ENCODE measurements around the gene TUSC2. TPM values are rescaled to one million over a fixed set of nuclear protein-coding genes. Genes with fewer than 3 reads are reported as not detected.
A peak's percentile ranks its signal among the peaks of the same experiment; 100 is the strongest.

Gene TUSC2
- total and polyA plus RNA-seq, 2 of the 13 experiments (the other 11 are each of a cell fraction or from before 2014, with no cell fraction given), result 36.7 to 39.1 TPM

DNA sequence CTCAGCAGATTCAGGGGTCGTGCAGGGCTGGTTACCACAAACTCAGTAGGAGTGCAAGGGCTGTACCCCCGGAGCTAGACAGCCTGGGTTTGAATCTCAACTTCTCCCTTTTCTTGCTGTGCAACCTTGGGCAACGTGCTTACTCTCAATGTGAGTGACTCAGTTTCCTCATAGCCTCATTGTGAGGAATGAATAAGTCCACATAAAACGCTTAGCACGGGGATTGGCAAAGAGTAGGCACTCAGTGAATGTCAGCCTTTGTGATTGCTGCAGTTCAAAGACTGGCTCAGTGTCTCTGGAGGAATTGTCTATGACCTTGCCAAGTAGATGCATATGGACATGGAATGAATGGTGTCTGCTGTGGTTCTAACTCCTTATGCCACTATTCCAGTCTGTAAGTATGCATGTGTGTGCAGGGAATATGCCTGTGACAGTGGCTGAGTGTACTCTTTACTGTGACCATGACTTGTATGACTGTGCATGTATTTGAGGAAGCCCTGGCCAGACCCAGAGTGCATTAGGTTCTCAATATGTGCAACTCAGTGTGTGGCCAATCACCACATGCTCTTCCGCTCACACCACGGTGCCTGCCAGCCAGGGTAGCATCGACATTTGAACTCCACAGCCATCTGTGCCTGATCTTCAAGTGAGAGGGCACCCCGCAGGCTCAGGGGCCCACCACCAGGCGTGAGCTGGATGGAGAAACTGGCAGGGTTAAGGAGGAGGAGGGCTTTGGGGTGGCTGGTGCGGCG, 27.9 kb downstream of the TUSC2 start (continued):
- TF ChIP-seq SETDB1 (CRISPR knock-in tag; IDR thresholded peaks at IDR 0.05; ENCODE audit: borderline replicate concordance) (no peak), ESRRA (CRISPR knock-in tag; IDR thresholded peaks at IDR 0.05; ENCODE audit: low read depth) (no peak), ZNF446 (CRISPR knock-in tag; IDR thresholded peaks at IDR 0.05) (0 out of 2 replicates have a peak, but pooled peaks have one; percentile 46), ZNF816 (CRISPR knock-in tag; IDR thresholded peaks at IDR 0.05; ENCODE audit: borderline replicate concordance) (no peak), SALL1 (CRISPR knock-in tag; IDR thresholded peaks at IDR 0.05) (peak; percentile 27; the same call in 1 of the 2 replicates), ZNF629 (CRISPR knock-in tag; conservative IDR thresholded peaks at IDR 0.05) (no peak), ZNF674 (CRISPR knock-in tag; IDR thresholded peaks at IDR 0.05; ENCODE audit: low read depth) (no peak), EED (CRISPR knock-in tag; IDR thresholded peaks at IDR 0.05) (no peak), POLR2AphosphoS5 (IDR thresholded peaks at IDR 0.05; ENCODE audit: low read depth, low read length) (no peak)
- TF ChIP-seq, protein P1, sequence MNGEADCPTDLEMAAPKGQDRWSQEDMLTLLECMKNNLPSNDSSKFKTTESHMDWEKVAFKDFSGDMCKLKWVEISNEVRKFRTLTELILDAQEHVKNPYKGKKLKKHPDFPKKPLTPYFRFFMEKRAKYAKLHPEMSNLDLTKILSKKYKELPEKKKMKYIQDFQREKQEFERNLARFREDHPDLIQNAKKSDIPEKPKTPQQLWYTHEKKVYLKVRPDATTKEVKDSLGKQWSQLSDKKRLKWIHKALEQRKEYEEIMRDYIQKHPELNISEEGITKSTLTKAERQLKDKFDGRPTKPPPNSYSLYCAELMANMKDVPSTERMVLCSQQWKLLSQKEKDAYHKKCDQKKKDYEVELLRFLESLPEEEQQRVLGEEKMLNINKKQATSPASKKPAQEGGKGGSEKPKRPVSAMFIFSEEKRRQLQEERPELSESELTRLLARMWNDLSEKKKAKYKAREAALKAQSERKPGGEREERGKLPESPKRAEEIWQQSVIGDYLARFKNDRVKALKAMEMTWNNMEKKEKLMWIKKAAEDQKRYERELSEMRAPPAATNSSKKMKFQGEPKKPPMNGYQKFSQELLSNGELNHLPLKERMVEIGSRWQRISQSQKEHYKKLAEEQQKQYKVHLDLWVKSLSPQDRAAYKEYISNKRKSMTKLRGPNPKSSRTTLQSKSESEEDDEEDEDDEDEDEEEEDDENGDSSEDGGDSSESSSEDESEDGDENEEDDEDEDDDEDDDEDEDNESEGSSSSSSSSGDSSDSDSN (CRISPR knock-in tag; IDR thresholded peaks at IDR 0.05), result no peak
- TF ChIP-seq, protein P2, sequence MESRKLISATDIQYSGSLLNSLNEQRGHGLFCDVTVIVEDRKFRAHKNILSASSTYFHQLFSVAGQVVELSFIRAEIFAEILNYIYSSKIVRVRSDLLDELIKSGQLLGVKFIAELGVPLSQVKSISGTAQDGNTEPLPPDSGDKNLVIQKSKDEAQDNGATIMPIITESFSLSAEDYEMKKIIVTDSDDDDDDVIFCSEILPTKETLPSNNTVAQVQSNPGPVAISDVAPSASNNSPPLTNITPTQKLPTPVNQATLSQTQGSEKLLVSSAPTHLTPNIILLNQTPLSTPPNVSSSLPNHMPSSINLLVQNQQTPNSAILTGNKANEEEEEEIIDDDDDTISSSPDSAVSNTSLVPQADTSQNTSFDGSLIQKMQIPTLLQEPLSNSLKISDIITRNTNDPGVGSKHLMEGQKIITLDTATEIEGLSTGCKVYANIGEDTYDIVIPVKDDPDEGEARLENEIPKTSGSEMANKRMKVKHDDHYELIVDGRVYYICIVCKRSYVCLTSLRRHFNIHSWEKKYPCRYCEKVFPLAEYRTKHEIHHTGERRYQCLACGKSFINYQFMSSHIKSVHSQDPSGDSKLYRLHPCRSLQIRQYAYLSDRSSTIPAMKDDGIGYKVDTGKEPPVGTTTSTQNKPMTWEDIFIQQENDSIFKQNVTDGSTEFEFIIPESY (CRISPR knock-in tag; IDR thresholded peaks at IDR 0.05), result peak; percentile 79
- TF ChIP-seq, protein P3, sequence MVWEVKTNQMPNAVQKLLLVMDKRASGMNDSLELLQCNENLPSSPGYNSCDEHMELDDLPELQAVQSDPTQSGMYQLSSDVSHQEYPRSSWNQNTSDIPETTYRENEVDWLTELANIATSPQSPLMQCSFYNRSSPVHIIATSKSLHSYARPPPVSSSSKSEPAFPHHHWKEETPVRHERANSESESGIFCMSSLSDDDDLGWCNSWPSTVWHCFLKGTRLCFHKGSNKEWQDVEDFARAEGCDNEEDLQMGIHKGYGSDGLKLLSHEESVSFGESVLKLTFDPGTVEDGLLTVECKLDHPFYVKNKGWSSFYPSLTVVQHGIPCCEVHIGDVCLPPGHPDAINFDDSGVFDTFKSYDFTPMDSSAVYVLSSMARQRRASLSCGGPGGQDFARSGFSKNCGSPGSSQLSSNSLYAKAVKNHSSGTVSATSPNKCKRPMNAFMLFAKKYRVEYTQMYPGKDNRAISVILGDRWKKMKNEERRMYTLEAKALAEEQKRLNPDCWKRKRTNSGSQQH (CRISPR knock-in tag; IDR thresholded peaks at IDR 0.05; ENCODE audit: low read depth), result no peak
- TF ChIP-seq, protein P4, sequence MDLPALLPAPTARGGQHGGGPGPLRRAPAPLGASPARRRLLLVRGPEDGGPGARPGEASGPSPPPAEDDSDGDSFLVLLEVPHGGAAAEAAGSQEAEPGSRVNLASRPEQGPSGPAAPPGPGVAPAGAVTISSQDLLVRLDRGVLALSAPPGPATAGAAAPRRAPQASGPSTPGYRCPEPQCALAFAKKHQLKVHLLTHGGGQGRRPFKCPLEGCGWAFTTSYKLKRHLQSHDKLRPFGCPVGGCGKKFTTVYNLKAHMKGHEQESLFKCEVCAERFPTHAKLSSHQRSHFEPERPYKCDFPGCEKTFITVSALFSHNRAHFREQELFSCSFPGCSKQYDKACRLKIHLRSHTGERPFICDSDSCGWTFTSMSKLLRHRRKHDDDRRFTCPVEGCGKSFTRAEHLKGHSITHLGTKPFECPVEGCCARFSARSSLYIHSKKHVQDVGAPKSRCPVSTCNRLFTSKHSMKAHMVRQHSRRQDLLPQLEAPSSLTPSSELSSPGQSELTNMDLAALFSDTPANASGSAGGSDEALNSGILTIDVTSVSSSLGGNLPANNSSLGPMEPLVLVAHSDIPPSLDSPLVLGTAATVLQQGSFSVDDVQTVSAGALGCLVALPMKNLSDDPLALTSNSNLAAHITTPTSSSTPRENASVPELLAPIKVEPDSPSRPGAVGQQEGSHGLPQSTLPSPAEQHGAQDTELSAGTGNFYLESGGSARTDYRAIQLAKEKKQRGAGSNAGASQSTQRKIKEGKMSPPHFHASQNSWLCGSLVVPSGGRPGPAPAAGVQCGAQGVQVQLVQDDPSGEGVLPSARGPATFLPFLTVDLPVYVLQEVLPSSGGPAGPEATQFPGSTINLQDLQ (CRISPR knock-in tag; IDR thresholded peaks at IDR 0.05), result no peak
- TF ChIP-seq, protein P5, sequence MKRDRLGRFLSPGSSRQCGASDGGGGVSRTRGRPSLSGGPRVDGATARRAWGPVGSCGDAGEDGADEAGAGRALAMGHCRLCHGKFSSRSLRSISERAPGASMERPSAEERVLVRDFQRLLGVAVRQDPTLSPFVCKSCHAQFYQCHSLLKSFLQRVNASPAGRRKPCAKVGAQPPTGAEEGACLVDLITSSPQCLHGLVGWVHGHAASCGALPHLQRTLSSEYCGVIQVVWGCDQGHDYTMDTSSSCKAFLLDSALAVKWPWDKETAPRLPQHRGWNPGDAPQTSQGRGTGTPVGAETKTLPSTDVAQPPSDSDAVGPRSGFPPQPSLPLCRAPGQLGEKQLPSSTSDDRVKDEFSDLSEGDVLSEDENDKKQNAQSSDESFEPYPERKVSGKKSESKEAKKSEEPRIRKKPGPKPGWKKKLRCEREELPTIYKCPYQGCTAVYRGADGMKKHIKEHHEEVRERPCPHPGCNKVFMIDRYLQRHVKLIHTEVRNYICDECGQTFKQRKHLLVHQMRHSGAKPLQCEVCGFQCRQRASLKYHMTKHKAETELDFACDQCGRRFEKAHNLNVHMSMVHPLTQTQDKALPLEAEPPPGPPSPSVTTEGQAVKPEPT (CRISPR knock-in tag; IDR thresholded peaks at IDR 0.05; ENCODE audit: low read depth), result no peak

All from HepG2 (cell line).